Activated B cell treated with CpG ODN at 0.5 μM for 24 hours (primary cell): ENCODE results near the gene EIF4A3. TPM values are rescaled to one million over a fixed set of nuclear protein-coding genes. Genes with fewer than 3 reads are reported as not detected.

Experiments used
- ATAC-seq: fragments of 200-7000 bp; cut with Tn5 transposase; one replicate; pipeline ENCODE4 v1.10.0; 2021; ENCODE audit warnings: low read depth, mild to moderate bottlenecking, moderate library complexity
- CTCF ChIA-PET: fragments of 350-600 bp; sonication (Branson Sonifier 250); formaldehyde crosslinking; loops from one replicate; lab custom pipeline; 2021; ENCODE audit warnings: antibody characterized with exemption; lab: Charles Lee
- POLR2A ChIA-PET: fragments of 350-600 bp; sonication (Branson Sonifier 250); formaldehyde crosslinking; loops from one replicate; lab custom pipeline; 2021; ENCODE audit warnings: antibody characterized with exemption; lab: Charles Lee
- DNase-seq: peaks from one replicate; pipeline ENCODE4 v3.0.0; 2022
- H3K27ac Mint-ChIP-seq: one replicate; pipeline ENCODE4 v1.8.0; 2020; ENCODE audit warnings: mixed read lengths
- H3K27me3 Mint-ChIP-seq: one replicate; pipeline ENCODE4 v1.8.0; 2021; ENCODE audit warnings: mixed read lengths
- H3K36me3 Mint-ChIP-seq: one replicate; pipeline ENCODE4 v1.8.0; 2021; ENCODE audit warnings: low read depth, mixed read lengths
- H3K4me1 Mint-ChIP-seq: one replicate; pipeline ENCODE4 v1.8.0; 2021; ENCODE audit warnings: mixed read lengths
- H3K4me3 Mint-ChIP-seq: one replicate; pipeline ENCODE4 v1.8.0; 2020; ENCODE audit warnings: mild to moderate bottlenecking, mixed read lengths
- H3K9me3 Mint-ChIP-seq: one replicate; pipeline ENCODE4 v1.8.0; 2020; ENCODE audit warnings: mixed read lengths
- intact Hi-C: fragments of 100-400 bp; cut with micrococcal nuclease; formaldehyde crosslinking; loops from one replicate; pipeline ENCODE4 v1.15.1; 2024
- total RNA-seq: library from RNA; stranded (reverse); gene quantifications from 2 replicates; pipeline ENCODE4 v1.2.3, GENCODE V29; 2022
- TF ChIP-seq, protein P1 (sequence below): fragments of 200-600 bp; IDR thresholded peaks from one replicate; pipeline ENCODE4 v1.8.0; 2022; ENCODE audit warnings: antibody characterized with exemption, mild to moderate bottlenecking

The EIF4A3 gene
- total RNA-seq, 1 donor from 2014 or later = 88.1 TPM

DNA sequence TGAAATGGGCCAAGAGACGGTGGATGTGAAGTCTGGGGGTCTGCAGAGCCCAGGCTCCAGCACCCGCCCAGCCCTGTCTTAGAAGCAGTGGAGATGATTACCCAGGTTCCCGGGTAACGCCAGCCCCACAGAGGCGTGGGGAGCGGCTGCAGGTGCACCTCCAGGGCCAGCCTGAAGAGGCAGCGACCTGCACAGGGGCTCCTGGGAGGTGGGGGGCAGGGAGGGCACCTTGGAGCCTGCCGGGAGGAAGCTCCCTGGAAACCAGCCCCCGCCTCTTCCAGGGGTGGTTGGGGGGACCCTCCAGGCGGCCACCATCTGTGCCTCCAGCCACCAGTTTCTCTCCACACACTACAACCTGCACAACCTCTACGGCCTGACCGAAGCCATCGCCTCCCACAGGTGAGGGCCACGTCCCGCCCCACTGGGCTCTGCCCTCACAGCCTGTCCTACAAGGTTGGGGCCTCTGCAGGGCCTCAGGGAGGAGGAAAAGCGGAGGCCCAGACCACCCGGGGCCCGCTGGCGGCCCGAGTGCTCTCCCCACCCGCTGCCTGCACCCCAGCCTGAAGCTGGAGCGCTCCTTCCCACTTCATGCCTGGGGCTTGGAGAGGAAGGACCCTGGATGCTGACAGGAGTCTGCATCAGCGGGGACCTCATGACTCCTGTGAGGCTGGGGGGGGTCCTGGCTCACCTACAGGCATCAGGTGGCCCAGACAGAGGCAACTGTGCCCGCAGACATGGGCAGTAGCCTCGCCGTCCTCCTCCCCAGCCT lies 35.0 kb downstream of the EIF4A3 start:
- Mint-ChIP-seq H3K27me3 (no peaks in the 10 kb centered on the region), H3K4me3 (no peak overlapping the region), H3K27ac (no peak overlapping the region), H3K36me3 (no peaks in the 10 kb centered on the region), H3K9me3 (peaks cover 3% of the 10 kb centered on the region), H3K4me1 (peaks cover 13% of the 10 kb centered on the region)
- intact Hi-C loops = no loop called here
- no peak for DNase-seq
- CTCF ChIA-PET = interaction anchor here (1.0 kb wide), 1 partner anchor 10 kb away, joined by 3 read pairs; the partner anchor contains the start of gene GAA
- no peak for ATAC-seq
- POLR2A ChIA-PET = interaction anchor here (1.0 kb wide), 1 partner anchor 11 kb away, joined by 3 read pairs; the partner anchor contains the start of gene GAA
- TF ChIP-seq, protein P1, sequence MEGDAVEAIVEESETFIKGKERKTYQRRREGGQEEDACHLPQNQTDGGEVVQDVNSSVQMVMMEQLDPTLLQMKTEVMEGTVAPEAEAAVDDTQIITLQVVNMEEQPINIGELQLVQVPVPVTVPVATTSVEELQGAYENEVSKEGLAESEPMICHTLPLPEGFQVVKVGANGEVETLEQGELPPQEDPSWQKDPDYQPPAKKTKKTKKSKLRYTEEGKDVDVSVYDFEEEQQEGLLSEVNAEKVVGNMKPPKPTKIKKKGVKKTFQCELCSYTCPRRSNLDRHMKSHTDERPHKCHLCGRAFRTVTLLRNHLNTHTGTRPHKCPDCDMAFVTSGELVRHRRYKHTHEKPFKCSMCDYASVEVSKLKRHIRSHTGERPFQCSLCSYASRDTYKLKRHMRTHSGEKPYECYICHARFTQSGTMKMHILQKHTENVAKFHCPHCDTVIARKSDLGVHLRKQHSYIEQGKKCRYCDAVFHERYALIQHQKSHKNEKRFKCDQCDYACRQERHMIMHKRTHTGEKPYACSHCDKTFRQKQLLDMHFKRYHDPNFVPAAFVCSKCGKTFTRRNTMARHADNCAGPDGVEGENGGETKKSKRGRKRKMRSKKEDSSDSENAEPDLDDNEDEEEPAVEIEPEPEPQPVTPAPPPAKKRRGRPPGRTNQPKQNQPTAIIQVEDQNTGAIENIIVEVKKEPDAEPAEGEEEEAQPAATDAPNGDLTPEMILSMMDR = no peak

DNA sequence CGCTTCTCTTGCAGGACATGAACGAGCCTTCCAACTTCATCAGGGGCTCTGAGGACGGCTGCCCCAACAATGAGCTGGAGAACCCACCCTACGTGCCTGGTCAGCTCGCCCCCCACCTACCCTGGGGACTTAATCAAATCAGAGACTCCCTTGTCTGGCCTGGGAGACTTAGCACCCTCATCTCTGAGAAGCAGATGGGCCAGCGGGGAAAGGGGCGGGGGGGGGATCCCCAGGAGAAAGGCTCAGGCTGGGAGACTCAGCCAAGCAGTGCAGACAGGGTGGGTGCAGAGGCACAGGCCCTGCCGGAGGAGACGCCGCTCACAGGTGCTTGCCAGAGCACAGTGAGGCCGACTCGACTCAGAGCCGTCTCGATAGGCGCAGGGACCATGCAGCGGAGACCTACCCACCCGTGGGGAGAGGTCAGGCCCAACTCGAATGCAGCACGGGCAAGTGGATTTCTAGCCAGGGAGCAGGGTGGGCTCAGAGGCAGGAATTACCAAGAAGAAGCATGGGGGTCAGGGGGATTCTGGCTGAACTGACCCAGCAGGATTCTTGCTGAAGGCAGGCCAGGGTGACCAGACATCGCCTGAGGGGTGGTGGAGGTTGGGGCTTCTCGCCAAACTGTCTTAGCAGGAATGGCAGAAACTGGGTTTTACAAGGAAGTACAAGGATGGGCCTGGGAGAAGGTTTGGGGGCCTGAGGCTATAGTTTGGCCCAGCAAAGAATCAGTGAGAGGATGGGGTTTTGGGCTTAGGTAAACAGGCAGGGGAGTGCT lies 35.8 kb downstream of the EIF4A3 start:
- peaks cover 3% of the 10 kb centered on the region for H3K9me3 Mint-ChIP-seq
- H3K4me3 Mint-ChIP-seq = no peak overlapping the region
- ATAC-seq (no peak), DNase-seq (no peak)
- H3K27me3 Mint-ChIP-seq = no peaks in the 10 kb centered on the region
- no peak overlapping the region for H3K27ac Mint-ChIP-seq
- ChIA-PET CTCF (no interaction called here), POLR2A (no interaction called here)
- intact Hi-C loops = no loop called here
- peaks cover under 1% of the 10 kb centered on the region for H3K36me3 Mint-ChIP-seq
- H3K4me1 Mint-ChIP-seq = peaks cover 13% of the 10 kb centered on the region
- TF ChIP-seq, protein P1 = no peak

DNA sequence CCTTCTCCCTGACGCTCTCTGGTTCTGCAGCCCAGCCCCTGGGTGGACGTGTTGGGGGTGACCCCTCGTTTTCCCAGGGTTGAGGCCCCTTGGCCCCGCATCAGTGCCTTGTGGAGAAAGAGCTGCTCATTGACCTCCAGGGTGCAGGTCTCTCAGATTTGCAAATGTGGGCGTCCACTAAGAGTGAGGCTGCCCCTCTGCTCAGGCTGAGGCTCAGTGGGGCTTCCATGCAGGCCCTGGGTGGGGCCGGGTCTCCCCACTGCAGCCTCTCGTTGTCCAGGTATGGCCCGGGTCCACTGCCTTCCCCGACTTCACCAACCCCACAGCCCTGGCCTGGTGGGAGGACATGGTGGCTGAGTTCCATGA lies 36.5 kb downstream of the EIF4A3 start:
- intact Hi-C loops = no loop called here
- TF ChIP-seq, protein P1 = no peak
- peaks cover 5% of the 10 kb centered on the region for H3K36me3 Mint-ChIP-seq
- no peak overlapping the region for H3K27ac Mint-ChIP-seq
- peaks cover 13% of the 10 kb centered on the region for H3K4me1 Mint-ChIP-seq
- no peaks in the 10 kb centered on the region for H3K27me3 Mint-ChIP-seq
- ATAC-seq = no peak
- no peak for DNase-seq
- POLR2A ChIA-PET = no interaction called here
- peaks cover 3% of the 10 kb centered on the region for H3K9me3 Mint-ChIP-seq
- CTCF ChIA-PET = no interaction called here
- H3K4me3 Mint-ChIP-seq = no peak overlapping the region

GRCh38 chr17:80109713-80110446 lies 37.0 kb downstream of the EIF4A3 start:
- TF ChIP-seq, protein P1 = no peak
- H3K36me3 Mint-ChIP-seq = peaks cover 5% of the 10 kb centered on the region
- no peaks in the 10 kb centered on the region for H3K9me3 Mint-ChIP-seq
- peaks cover 13% of the 10 kb centered on the region for H3K4me1 Mint-ChIP-seq
- POLR2A ChIA-PET = no interaction called here
- H3K4me3 Mint-ChIP-seq = no peak overlapping the region
- CTCF ChIA-PET = no interaction called here
- no peaks in the 10 kb centered on the region for H3K27me3 Mint-ChIP-seq
- ATAC-seq (no peak), DNase-seq (no peak)
- H3K27ac Mint-ChIP-seq = no peak overlapping the region
- intact Hi-C loops = no loop called here
